Measurements from ENCODE around the gene PAQR7. TPM values are rescaled to one million over a fixed set of nuclear protein-coding genes. Genes with fewer than 3 reads are reported as not detected.

PAQR7 gene
- total RNA-seq, 1 donor from 2014 or later, result 15.1 TPM

DNA sequence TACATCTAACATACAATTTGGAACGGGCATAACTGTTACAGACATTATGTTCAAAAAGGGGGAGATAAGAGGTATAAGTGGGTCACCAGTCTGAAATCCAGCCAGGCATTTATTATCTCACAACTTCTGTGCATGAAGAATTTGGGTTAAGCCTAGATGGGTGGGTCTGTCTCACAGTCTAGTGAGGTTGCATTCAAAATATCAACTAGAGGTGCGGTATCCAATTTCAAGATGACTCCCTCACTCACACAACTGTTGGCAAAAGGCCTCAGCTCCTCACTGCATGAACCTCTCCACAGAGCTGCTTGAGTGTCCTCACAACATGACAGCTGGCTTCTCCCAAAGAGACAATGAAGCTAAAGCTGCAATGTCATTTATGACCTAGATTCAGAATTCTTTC is 21.0 kb downstream of the PAQR7 start:
- DNase-seq (ENCODE audit: low read depth) (no peak), FAIRE-seq (no peak)
- Mint-ChIP-seq H3K4me1 (ENCODE audit: low read depth, unreplicated experiment) (peaks cover 5% of the 10 kb centered on the region), H3K4me3 (ENCODE audit: unreplicated experiment) (no peak overlapping the region), H3K9me3 (ENCODE audit: unreplicated experiment) (no peaks in the 10 kb centered on the region), H3K36me3 (ENCODE audit: low read depth, unreplicated experiment) (no peaks in the 10 kb centered on the region), H3K27me3 (ENCODE audit: low read depth, unreplicated experiment) (no peaks in the 10 kb centered on the region), H3K27ac (ENCODE audit: unreplicated experiment) (no peak overlapping the region)
- H4K20me1 ChIP-seq (ENCODE audit: insufficient read depth, low read length), result no peaks in the 10 kb centered on the region
- H3K9ac ChIP-seq (ENCODE audit: low read length), result no peak overlapping the region
- no peaks in the 10 kb centered on the region for H3K36me3 ChIP-seq (ENCODE audit: insufficient read depth, low read length)
- H3K79me2 ChIP-seq (ENCODE audit: insufficient read depth, low read length), result peaks cover 35% of the 10 kb centered on the region
- H2AFZ ChIP-seq (ENCODE audit: low read depth, low read length), result no peak overlapping the region
- no peaks in the 10 kb centered on the region for H3K27me3 ChIP-seq (ENCODE audit: insufficient read depth, low read length)
- no peak overlapping the region for H3K4me2 ChIP-seq (ENCODE audit: low read length)
- no peak for TF ChIP-seq EZH2 (IDR thresholded peaks at IDR 0.05; ENCODE audit: insufficient read depth, low read length)
- TF ChIP-seq, protein P1, sequence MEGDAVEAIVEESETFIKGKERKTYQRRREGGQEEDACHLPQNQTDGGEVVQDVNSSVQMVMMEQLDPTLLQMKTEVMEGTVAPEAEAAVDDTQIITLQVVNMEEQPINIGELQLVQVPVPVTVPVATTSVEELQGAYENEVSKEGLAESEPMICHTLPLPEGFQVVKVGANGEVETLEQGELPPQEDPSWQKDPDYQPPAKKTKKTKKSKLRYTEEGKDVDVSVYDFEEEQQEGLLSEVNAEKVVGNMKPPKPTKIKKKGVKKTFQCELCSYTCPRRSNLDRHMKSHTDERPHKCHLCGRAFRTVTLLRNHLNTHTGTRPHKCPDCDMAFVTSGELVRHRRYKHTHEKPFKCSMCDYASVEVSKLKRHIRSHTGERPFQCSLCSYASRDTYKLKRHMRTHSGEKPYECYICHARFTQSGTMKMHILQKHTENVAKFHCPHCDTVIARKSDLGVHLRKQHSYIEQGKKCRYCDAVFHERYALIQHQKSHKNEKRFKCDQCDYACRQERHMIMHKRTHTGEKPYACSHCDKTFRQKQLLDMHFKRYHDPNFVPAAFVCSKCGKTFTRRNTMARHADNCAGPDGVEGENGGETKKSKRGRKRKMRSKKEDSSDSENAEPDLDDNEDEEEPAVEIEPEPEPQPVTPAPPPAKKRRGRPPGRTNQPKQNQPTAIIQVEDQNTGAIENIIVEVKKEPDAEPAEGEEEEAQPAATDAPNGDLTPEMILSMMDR (IDR thresholded peaks at IDR 0.05; ENCODE audit: insufficient read depth, low read depth, low read length), result no peak
- H3K4me1 ChIP-seq (ENCODE audit: insufficient read depth, low read length), result peaks cover 8% of the 10 kb centered on the region
- H3K27ac ChIP-seq (ENCODE audit: low read depth, low read length), result no peak overlapping the region
- H3K4me3 ChIP-seq (ENCODE audit: insufficient read depth, low read depth, low read length), result no peak overlapping the region
- no peaks in the 10 kb centered on the region for H3K9me3 ChIP-seq (ENCODE audit: insufficient read depth, low read depth, low read length)

DNA sequence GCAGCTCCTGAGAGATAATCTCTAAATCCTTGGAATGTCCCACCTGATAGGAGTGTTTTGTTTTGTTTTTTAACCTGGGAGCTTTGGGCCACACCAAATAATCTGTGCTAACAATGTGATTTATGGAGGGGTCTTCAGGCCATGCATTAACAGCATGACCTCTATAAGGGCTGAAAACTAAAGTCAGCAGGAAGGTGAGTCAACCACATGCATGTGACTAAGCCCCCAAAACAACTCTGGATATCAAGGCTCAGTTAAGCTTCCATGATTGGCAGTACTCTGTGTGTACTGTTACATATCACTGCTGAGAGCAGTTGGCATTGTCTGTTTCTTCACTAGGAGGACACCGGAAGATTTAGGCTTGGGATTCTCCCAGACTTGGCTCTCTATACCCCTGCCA is 27.0 kb downstream of the PAQR7 start:
- Histone ChIP-seq H3K36me3 (ENCODE audit: insufficient read depth, low read length) (no peaks in the 10 kb centered on the region), H3K79me2 (ENCODE audit: insufficient read depth, low read length) (peaks cover 11% of the 10 kb centered on the region), H3K4me1 (ENCODE audit: insufficient read depth, low read length) (peaks cover 7% of the 10 kb centered on the region), H4K20me1 (ENCODE audit: insufficient read depth, low read length) (no peaks in the 10 kb centered on the region), H3K9ac (ENCODE audit: low read length) (no peak overlapping the region), H3K4me2 (ENCODE audit: low read length) (peak overlapping the region; percentile 14), H2AFZ (ENCODE audit: low read depth, low read length) (peak overlapping the region; percentile 39), H3K27ac (ENCODE audit: low read depth, low read length) (no peak overlapping the region), H3K9me3 (ENCODE audit: insufficient read depth, low read depth, low read length) (no peaks in the 10 kb centered on the region), H3K4me3 (ENCODE audit: insufficient read depth, low read depth, low read length) (no peak overlapping the region), H3K27me3 (ENCODE audit: insufficient read depth, low read length) (no peaks in the 10 kb centered on the region)
- no peaks in the 10 kb centered on the region for H3K36me3 Mint-ChIP-seq (ENCODE audit: low read depth, unreplicated experiment)
- no peak overlapping the region for H3K4me3 Mint-ChIP-seq (ENCODE audit: unreplicated experiment)
- FAIRE-seq, result no peak
- no peak for DNase-seq (ENCODE audit: low read depth)
- H3K9me3 Mint-ChIP-seq (ENCODE audit: unreplicated experiment), result no peaks in the 10 kb centered on the region
- no peak overlapping the region for H3K27ac Mint-ChIP-seq (ENCODE audit: unreplicated experiment)
- no peaks in the 10 kb centered on the region for H3K27me3 Mint-ChIP-seq (ENCODE audit: low read depth, unreplicated experiment)
- peaks cover 19% of the 10 kb centered on the region for H3K4me1 Mint-ChIP-seq (ENCODE audit: low read depth, unreplicated experiment)
- TF ChIP-seq EZH2 (IDR thresholded peaks at IDR 0.05; ENCODE audit: insufficient read depth, low read length), result no peak
- TF ChIP-seq, protein P1 (IDR thresholded peaks at IDR 0.05; ENCODE audit: insufficient read depth, low read depth, low read length), result no peak

GRCh38 chr1:25847929-25848328 is 27.6 kb downstream of the PAQR7 start:
- TF ChIP-seq, protein P1 (IDR thresholded peaks at IDR 0.05; ENCODE audit: insufficient read depth, low read depth, low read length), result no peak
- no peak for TF ChIP-seq EZH2 (IDR thresholded peaks at IDR 0.05; ENCODE audit: insufficient read depth, low read length)
- no peak overlapping the region for H3K9ac ChIP-seq (ENCODE audit: low read length)
- no peak overlapping the region for H3K4me3 ChIP-seq (ENCODE audit: insufficient read depth, low read depth, low read length)
- peaks cover 19% of the 10 kb centered on the region for H3K4me1 Mint-ChIP-seq (ENCODE audit: low read depth, unreplicated experiment)
- H3K9me3 ChIP-seq (ENCODE audit: insufficient read depth, low read depth, low read length), result no peaks in the 10 kb centered on the region
- H3K4me3 Mint-ChIP-seq (ENCODE audit: unreplicated experiment), result no peak overlapping the region
- peaks cover 8% of the 10 kb centered on the region for H3K79me2 ChIP-seq (ENCODE audit: insufficient read depth, low read length)
- no peaks in the 10 kb centered on the region for H3K9me3 Mint-ChIP-seq (ENCODE audit: unreplicated experiment)
- no peaks in the 10 kb centered on the region for H3K36me3 Mint-ChIP-seq (ENCODE audit: low read depth, unreplicated experiment)
- FAIRE-seq (no peak), DNase-seq (ENCODE audit: low read depth) (no peak)
- H3K36me3 ChIP-seq (ENCODE audit: insufficient read depth, low read length), result no peaks in the 10 kb centered on the region
- no peaks in the 10 kb centered on the region for H3K27me3 Mint-ChIP-seq (ENCODE audit: low read depth, unreplicated experiment)
- no peak overlapping the region for H3K27ac ChIP-seq (ENCODE audit: low read depth, low read length)
- no peaks in the 10 kb centered on the region for H3K27me3 ChIP-seq (ENCODE audit: insufficient read depth, low read length)
- no peak overlapping the region for H3K27ac Mint-ChIP-seq (ENCODE audit: unreplicated experiment)
- no peak overlapping the region for H2AFZ ChIP-seq (ENCODE audit: low read depth, low read length)
- no peak overlapping the region for H3K4me2 ChIP-seq (ENCODE audit: low read length)
- H3K4me1 ChIP-seq (ENCODE audit: insufficient read depth, low read length), result peaks cover 7% of the 10 kb centered on the region
- H4K20me1 ChIP-seq (ENCODE audit: insufficient read depth, low read length), result no peaks in the 10 kb centered on the region

Measured in astrocyte (in vitro differentiated cells and primary cell).